A549 (cell line): Measurements from ENCODE around the gene HS6ST1. TPM values are rescaled to one million over a fixed set of nuclear protein-coding genes. Genes with fewer than 3 reads are reported as not detected.

Experiments
- ATAC-seq, 2 experiments: fragments of 200-7000 bp in 1 of 2; fragments of >200 bp in 1 of 2; cut with Nextera tagmentation in 1 of 2; cut with Tn5 transposase in 1 of 2; 3 replicates each; pipeline versions ENCODE4 v1.8.0 to v1.9.1; 2018 to 2020; ENCODE audit warnings: mild to moderate bottlenecking in 1 of 2, moderate library complexity in 1 of 2
- CTCF ChIA-PET: fragments of 300-600 bp; sonication (Branson Sonifier 250); formaldehyde crosslinking; extraction: SDS; loops from one replicate; lab custom pipeline; 2021; ENCODE audit warnings: antibody characterized with exemption, inconsistent platforms; lab: Yijun Ruan, JAX
- POLR2A ChIA-PET: fragments of 350-600 bp; formaldehyde crosslinking; extraction: SDS; loops from one replicate; lab custom pipeline; 2021; ENCODE audit warnings: antibody characterized with exemption, inconsistent platforms; lab: Yijun Ruan, JAX
- DNase-seq, 2 experiments: peaks; one replicate each; pipeline versions ENCODE4 v3.0.0 to v3.0.0-alpha.2; 2011 to 2016; ENCODE audit warnings: low read depth in 1 of 2, low spot score in 1 of 2
- FAIRE-seq: peaks from 2 replicates; lab custom pipeline; 2011; peaks lifted over from hg19 to GRCh38; lab: Jason Lieb, UNC
- H3K27ac ChIP-seq, 2 experiments: fragments of >200 bp; sonication (Bioruptor Twin); formaldehyde crosslinking; 3 replicates each; pipeline ENCODE4 v1.5.1; 2016 to 2017
- H3K4me1 ChIP-seq: fragments of >200 bp; sonication (Bioruptor Twin); formaldehyde crosslinking; 3 replicates; pipeline ENCODE4 v1.6.1; 2016
- H3K4me2 ChIP-seq: fragments of >200 bp; sonication (Bioruptor Twin); formaldehyde crosslinking; 3 replicates; pipeline ENCODE4 v1.6.1; 2016
- H3K4me3 ChIP-seq: fragments of >200 bp; sonication (Bioruptor Twin); formaldehyde crosslinking; 3 replicates; pipeline ENCODE4 v1.5.1; 2016
- H3K9me3 ChIP-seq: fragments of >200 bp; sonication (Bioruptor Twin); formaldehyde crosslinking; 3 replicates; pipeline ENCODE4 v1.6.1; 2016
- ATOH8 ChIP-seq: fragments of 250-450 bp; sonication (Bioruptor Pico); IDR thresholded peaks from 2 replicates; pipeline ENCODE4 v1.5.0; 2020; ENCODE audit warnings: low read depth, mild to moderate bottlenecking, moderate library complexity
- BHLHE40 ChIP-seq: IDR thresholded peaks from 2 replicates; pipeline ENCODE4 v1.6.1; 2012; ENCODE audit warnings: low read depth, low read length, inconsistent platforms
- CBX8 ChIP-seq: fragments of 200-600 bp; sonication (generic); IDR thresholded peaks from 2 replicates; pipeline ENCODE4 v1.6.1; 2016
- CEBPB ChIP-seq, 2 experiments: fragments of >200 bp in 1 of 2; sonication (Bioruptor Twin) in 1 of 2; formaldehyde crosslinking in 1 of 2; IDR thresholded peaks; 2 replicates each; pipeline ENCODE4 v1.6.1; 2012 to 2016
- CHD4 ChIP-seq: fragments of 200-600 bp; sonication (generic); IDR thresholded peaks from 2 replicates; pipeline ENCODE4 v1.6.1; 2016; ENCODE audit warnings: antibody characterized with exemption, mild to moderate bottlenecking, borderline replicate concordance
- CTCF ChIP-seq: fragments of >200 bp; sonication (Bioruptor Twin); formaldehyde crosslinking; IDR thresholded peaks from 3 replicates; pipeline ENCODE4 v1.5.1; 2016
- FOSB ChIP-seq: fragments of 250-450 bp; sonication (Bioruptor Pico); IDR thresholded peaks from 2 replicates; pipeline ENCODE4 v1.5.0; 2020; ENCODE audit warnings: mild to moderate bottlenecking, moderate library complexity
- FOXS1 ChIP-seq: fragments of 250-450 bp; sonication (Bioruptor Pico); IDR thresholded peaks from 2 replicates; pipeline ENCODE4 v1.5.0; 2020; ENCODE audit warnings: mild to moderate bottlenecking, moderate library complexity
- HEYL ChIP-seq: fragments of 250-450 bp; sonication (Bioruptor Pico); IDR thresholded peaks from 2 replicates; pipeline ENCODE4 v1.8.0; 2021; ENCODE audit warnings: mild to moderate bottlenecking, moderate library complexity
- KDM5A ChIP-seq: fragments of 200-600 bp; sonication (generic); IDR thresholded peaks from 2 replicates; pipeline ENCODE4 v1.6.1; 2016; ENCODE audit warnings: antibody characterized with exemption, mild to moderate bottlenecking
- NR3C1 ChIP-seq: fragments of >200 bp; sonication (Bioruptor Twin); formaldehyde crosslinking; IDR thresholded peaks from 3 replicates; pipeline ENCODE4 v1.6.1; 2017
- PHF8 ChIP-seq: fragments of 200-600 bp; sonication (generic); IDR thresholded peaks from 2 replicates; pipeline ENCODE4 v1.6.1; 2016; ENCODE audit warnings: low read depth, mild to moderate bottlenecking, antibody characterized with exemption, moderate library complexity, borderline replicate concordance
- POLR2AphosphoS2 ChIP-seq: conservative IDR thresholded peaks from 2 replicates; pipeline ENCODE4 v1.6.1; 2012; ENCODE audit warnings: low read length, improper control_type of control experiment, inconsistent platforms
- RAD21 ChIP-seq, 2 experiments: fragments of >200 bp in 1 of 2; sonication (Bioruptor Twin) in 1 of 2; formaldehyde crosslinking in 1 of 2; IDR thresholded peaks in 1 of 2; conservative IDR thresholded peaks in 1 of 2; 2 replicates in 1 of 2; 3 replicates in 1 of 2; pipeline ENCODE4 v1.6.1; 2012 to 2018; ENCODE audit warnings: inconsistent platforms in 1 of 2
- RCOR1 ChIP-seq: fragments of 150-350 bp; IDR thresholded peaks from 2 replicates; pipeline ENCODE4 v1.6.1; 2014; ENCODE audit warnings: antibody characterized with exemption, low read length, low read depth
- RNF2 ChIP-seq: fragments of 200-600 bp; sonication (generic); IDR thresholded peaks from 2 replicates; pipeline ENCODE4 v1.6.1; 2016; ENCODE audit warnings: low read depth, mild to moderate bottlenecking, antibody characterized with exemption, moderate library complexity, borderline replicate concordance
- SREBF2 ChIP-seq: fragments of 450-650 bp; IDR thresholded peaks from 2 replicates; pipeline ENCODE4 v1.6.1; 2014; ENCODE audit warnings: mild to moderate bottlenecking, moderate library complexity
- TFCP2L1 ChIP-seq: fragments of 250-450 bp; sonication (Bioruptor Pico); IDR thresholded peaks from 2 replicates; pipeline ENCODE4 v1.5.0; 2021; ENCODE audit warnings: mild to moderate bottlenecking
- TP53 ChIP-seq: fragments of 250-450 bp; sonication (Bioruptor Pico); IDR thresholded peaks from 2 replicates; pipeline ENCODE4 v1.5.0; 2021; ENCODE audit warnings: mild to moderate bottlenecking, moderate library complexity
- ZSCAN20 ChIP-seq: fragments of 250-450 bp; sonication (Bioruptor Pico); IDR thresholded peaks from 2 replicates; pipeline ENCODE4 v1.8.0; 2022; ENCODE audit warnings: mild to moderate bottlenecking, moderate library complexity
- WGBS: methylation state at CpG from one replicate; pipeline ENCODE4 v1.1.6; 2017; ENCODE audit errors: missing lambda C conversion rate; 5-methylcytosine and 5-hydroxymethylcytosine counted together
- polyA plus RNA-seq, 4 experiments: library from polyadenylated mRNA; depleted of rRNA in 3 of 4; stranded (reverse); fragments of >200 nt; fragmentation: RNase III in 1 of 4; extraction: RNeasy Plus Mini Kit Qiagen cat#74134 plus additional on column Dnase treatment in 1 of 4; gene quantifications; 2 replicates in 3 of 4; 3 replicates in 1 of 4; pipeline ENCODE4 v1.2.3, GENCODE V29; 2011 to 2017
- TF ChIP-seq, protein P1 (sequence below): fragments of >200 bp; sonication (Bioruptor Twin); formaldehyde crosslinking; IDR thresholded peaks from 3 replicates; pipeline ENCODE4 v1.6.1; 2016
- TF ChIP-seq, protein P2 (sequence below): fragments of 250-450 bp; sonication (Bioruptor Pico); IDR thresholded peaks from 2 replicates; pipeline ENCODE4 v1.5.0; 2021; ENCODE audit warnings: mild to moderate bottlenecking, moderate library complexity, borderline replicate concordance

Gene HS6ST1
- polyA plus RNA-seq, 2 of the 4 experiments (the other 2 are of a cell fraction), result 3.8 to 11.6 TPM

DNA sequence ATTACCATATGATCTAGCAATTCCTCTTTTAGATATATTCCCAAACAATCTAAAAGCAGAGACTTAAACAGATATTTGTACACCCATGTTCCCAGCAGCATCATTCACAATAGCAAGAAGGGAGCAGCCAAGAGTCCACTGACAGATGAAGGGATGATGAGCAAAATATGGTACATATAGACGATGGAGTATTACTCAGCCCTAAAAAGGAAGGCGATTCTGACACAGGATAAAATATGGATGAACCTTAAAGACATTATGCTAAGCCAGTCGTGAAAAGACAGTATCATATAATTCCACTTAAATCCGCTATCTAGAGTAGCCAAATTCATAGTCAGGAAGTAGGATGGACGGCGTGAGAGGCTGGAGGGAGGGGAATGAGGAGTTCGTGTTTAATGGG is 20.4 kb downstream of the HS6ST1 start:
- no peak overlapping the region for H3K4me2 ChIP-seq
- H3K9me3 ChIP-seq, result no peaks in the 10 kb centered on the region
- CTCF ChIA-PET, result no interaction called here
- WGBS, result 91% methylated on average over 7 of the region's 7 CpGs
- DNase-seq (no peak), FAIRE-seq (no peak), ATAC-seq (no peak)
- H3K4me1 ChIP-seq, result peaks cover 9% of the 10 kb centered on the region; the same call in 1 of the 3 replicates
- POLR2A ChIA-PET, result no interaction called here
- H3K27ac ChIP-seq, result no peak overlapping the region
- TF ChIP-seq ZSCAN20 (CRISPR knock-in tag) (no peak), RCOR1 (no peak), TFCP2L1 (no peak), BHLHE40 (no peak)
- no peak overlapping the region for H3K4me3 ChIP-seq

GRCh38 chr2:128293870-128294455 is 24.7 kb downstream of the HS6ST1 start:
- DNase-seq (no peak), ATAC-seq (no peak), FAIRE-seq (no peak)
- POLR2A ChIA-PET, result no interaction called here
- TF ChIP-seq SREBF2 (no peak), HEYL (CRISPR knock-in tag) (no peak), NR3C1 (no peak), RAD21 (conservative IDR thresholded peaks at IDR 0.05 in 1 of 2, IDR thresholded peaks at IDR 0.05 in 1 of 2) (no peak), POLR2AphosphoS2 (no peak), CTCF (no peak), TFCP2L1 (no peak), CHD4 (no peak), PHF8 (no peak), TP53 (CRISPR knock-in tag) (no peak)
- TF ChIP-seq, protein P1, sequence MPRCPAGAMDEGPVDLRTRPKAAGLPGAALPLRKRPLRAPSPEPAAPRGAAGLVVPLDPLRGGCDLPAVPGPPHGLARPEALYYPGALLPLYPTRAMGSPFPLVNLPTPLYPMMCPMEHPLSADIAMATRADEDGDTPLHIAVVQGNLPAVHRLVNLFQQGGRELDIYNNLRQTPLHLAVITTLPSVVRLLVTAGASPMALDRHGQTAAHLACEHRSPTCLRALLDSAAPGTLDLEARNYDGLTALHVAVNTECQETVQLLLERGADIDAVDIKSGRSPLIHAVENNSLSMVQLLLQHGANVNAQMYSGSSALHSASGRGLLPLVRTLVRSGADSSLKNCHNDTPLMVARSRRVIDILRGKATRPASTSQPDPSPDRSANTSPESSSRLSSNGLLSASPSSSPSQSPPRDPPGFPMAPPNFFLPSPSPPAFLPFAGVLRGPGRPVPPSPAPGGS, result no peak
- TF ChIP-seq, protein P2, sequence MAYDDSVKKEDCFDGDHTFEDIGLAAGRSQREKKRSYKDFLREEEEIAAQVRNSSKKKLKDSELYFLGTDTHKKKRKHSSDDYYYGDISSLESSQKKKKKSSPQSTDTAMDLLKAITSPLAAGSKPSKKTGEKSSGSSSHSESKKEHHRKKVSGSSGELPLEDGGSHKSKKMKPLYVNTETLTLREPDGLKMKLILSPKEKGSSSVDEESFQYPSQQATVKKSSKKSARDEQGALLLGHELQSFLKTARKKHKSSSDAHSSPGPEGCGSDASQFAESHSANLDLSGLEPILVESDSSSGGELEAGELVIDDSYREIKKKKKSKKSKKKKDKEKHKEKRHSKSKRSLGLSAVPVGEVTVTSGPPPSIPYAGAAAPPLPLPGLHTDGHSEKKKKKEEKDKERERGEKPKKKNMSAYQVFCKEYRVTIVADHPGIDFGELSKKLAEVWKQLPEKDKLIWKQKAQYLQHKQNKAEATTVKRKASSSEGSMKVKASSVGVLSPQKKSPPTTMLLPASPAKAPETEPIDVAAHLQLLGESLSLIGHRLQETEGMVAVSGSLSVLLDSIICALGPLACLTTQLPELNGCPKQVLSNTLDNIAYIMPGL, result no peak
- CTCF ChIA-PET, result interaction anchor here (1.4 kb wide), 1 partner anchor 10 kb away, joined by 3 read pairs; no protein-coding TSS in a partner anchor
- H3K27ac ChIP-seq, result no peak overlapping the region
- H3K9me3 ChIP-seq, result no peaks in the 10 kb centered on the region
- 80% methylated on average over 8 of the region's 8 CpGs for WGBS
- no peak overlapping the region for H3K4me3 ChIP-seq
- no peaks in the 10 kb centered on the region for H3K4me1 ChIP-seq
- H3K4me2 ChIP-seq, result no peak overlapping the region

GRCh38 chr2:128293426-128293755 is 25.3 kb downstream of the HS6ST1 start:
- no peak overlapping the region for H3K4me3 ChIP-seq
- POLR2A ChIA-PET, result no interaction called here
- no peak overlapping the region for H3K27ac ChIP-seq
- FAIRE-seq (no peak), ATAC-seq (no peak), DNase-seq (no peak)
- H3K4me1 ChIP-seq, result no peaks in the 10 kb centered on the region
- TF ChIP-seq RNF2, result no peak
- no peak for TF ChIP-seq ATOH8 (CRISPR knock-in tag)
- TF ChIP-seq FOSB (CRISPR knock-in tag), result no peak
- no peak for TF ChIP-seq FOXS1 (CRISPR knock-in tag)
- no peak for TF ChIP-seq CEBPB (IDR thresholded peaks at IDR 0.05)
- TF ChIP-seq SREBF2, result no peak
- no peak for TF ChIP-seq KDM5A
- TF ChIP-seq CBX8, result no peak
- H3K4me2 ChIP-seq, result no peak overlapping the region
- CTCF ChIA-PET, result interaction anchor here (1.4 kb wide), 1 partner anchor 10 kb away, joined by 3 read pairs; no protein-coding TSS in a partner anchor
- WGBS, result 87% methylated on average over 8 of the region's 8 CpGs
- no peaks in the 10 kb centered on the region for H3K9me3 ChIP-seq
